ENCODE data around the gene SESN3. TPM values are rescaled to one million over a fixed set of nuclear protein-coding genes. Genes with fewer than 3 reads are reported as not detected.
A peak's percentile ranks its signal among the peaks of the same experiment; 100 is the strongest.

SESN3 gene, protein sequence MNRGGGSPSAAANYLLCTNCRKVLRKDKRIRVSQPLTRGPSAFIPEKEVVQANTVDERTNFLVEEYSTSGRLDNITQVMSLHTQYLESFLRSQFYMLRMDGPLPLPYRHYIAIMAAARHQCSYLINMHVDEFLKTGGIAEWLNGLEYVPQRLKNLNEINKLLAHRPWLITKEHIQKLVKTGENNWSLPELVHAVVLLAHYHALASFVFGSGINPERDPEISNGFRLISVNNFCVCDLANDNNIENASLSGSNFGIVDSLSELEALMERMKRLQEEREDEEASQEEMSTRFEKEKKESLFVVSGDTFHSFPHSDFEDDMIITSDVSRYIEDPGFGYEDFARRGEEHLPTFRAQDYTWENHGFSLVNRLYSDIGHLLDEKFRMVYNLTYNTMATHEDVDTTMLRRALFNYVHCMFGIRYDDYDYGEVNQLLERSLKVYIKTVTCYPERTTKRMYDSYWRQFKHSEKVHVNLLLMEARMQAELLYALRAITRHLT
- total RNA-seq (2021) (4.9 and 6.7 TPM in 2 replicates), Bru-seq, nascent RNA (percentile 53 among the genes with signal in this experiment), BruChase-seq, experiment 1, labeled RNA remaining after a 2-hour chase (percentile 63 among the genes with signal in this experiment), BruChase-seq, experiment 2, labeled RNA remaining after a 6-hour chase (percentile 64 among the genes with signal in this experiment)
- long read RNA-seq, full-length matches to known transcripts: 1 of 1 reads
- long read RNA-seq, partial matches to known transcripts: 0 of 1 reads
- long read RNA-seq, other reads (novel, unspliced or antisense): 0 of 1 reads

DNA sequence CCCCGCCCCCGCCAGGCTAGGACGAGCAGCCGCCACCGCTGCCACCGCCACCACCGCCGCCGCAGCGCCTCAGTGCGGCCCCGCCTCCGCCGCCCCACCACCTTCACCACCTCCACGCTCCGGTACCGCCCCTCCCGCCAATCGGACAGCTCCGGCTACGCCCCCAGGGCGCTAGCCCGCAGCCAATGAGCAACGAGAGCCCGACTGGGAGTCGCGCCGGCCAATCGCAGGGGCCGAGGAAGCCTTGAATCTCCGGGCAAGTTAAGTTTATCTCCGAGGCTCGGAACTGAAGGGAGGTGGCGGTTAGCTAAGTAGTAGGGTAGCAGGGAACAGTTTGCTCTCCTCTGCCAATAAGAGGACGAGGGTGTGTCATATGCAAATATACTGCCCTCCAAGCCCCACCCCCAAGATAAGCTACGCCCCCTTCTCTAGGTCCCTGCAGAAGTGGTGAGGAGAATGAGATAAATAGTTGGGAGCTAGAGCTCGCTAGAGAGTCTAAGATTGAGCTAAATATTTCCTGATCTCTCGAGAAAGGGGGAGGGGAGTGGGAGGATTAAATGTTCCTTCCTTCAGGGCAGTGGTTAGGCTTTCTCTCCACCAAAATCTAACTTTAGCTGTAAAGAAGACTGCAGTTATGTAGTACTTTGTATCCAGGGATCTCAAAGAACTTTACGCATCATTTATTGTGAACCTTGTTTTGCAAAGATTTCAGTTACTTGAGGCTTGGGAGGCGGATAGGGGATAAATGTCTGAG is at the start of gene SESN3:
Gene SESN3, minus strand, starts transcription at position 76 of the 754 bp plus-strand sequence. CDS start 342 bp downstream, outside the sequence.
- no TSS peak for BruUV-seq (replicated peaks)
- POLR2A ChIA-PET (ENCODE audit: low non-redundant PET): interaction anchor here (0.7 kb wide), 1 partner anchor 1102 kb away, joined by 9 read pairs; the partner anchor contains the start of gene PANX1
- H3K4me1 ChIP-seq (ENCODE audit: insufficient read depth, low read length, poor library complexity, severe bottlenecking): peaks cover 14% of the 10 kb centered on the region
- no peaks in the 10 kb centered on the region for H3K9me3 ChIP-seq (ENCODE audit: low read depth, low read length, poor library complexity, severe bottlenecking)
- peaks cover 37% of the 10 kb centered on the region for H3K27me3 ChIP-seq (replicated peaks; ENCODE audit: insufficient read depth, low read depth, low read length, poor library complexity)
- TF ChIP-seq EZH2 (IDR thresholded peaks at IDR 0.05; ENCODE audit: borderline replicate concordance, low read depth, low read length, poor library complexity, severe bottlenecking): no peak
- TF ChIP-seq, protein P1, sequence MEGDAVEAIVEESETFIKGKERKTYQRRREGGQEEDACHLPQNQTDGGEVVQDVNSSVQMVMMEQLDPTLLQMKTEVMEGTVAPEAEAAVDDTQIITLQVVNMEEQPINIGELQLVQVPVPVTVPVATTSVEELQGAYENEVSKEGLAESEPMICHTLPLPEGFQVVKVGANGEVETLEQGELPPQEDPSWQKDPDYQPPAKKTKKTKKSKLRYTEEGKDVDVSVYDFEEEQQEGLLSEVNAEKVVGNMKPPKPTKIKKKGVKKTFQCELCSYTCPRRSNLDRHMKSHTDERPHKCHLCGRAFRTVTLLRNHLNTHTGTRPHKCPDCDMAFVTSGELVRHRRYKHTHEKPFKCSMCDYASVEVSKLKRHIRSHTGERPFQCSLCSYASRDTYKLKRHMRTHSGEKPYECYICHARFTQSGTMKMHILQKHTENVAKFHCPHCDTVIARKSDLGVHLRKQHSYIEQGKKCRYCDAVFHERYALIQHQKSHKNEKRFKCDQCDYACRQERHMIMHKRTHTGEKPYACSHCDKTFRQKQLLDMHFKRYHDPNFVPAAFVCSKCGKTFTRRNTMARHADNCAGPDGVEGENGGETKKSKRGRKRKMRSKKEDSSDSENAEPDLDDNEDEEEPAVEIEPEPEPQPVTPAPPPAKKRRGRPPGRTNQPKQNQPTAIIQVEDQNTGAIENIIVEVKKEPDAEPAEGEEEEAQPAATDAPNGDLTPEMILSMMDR (conservative IDR thresholded peaks at IDR 0.05; ENCODE audit: low read depth, low read length): peak; percentile 26; the same call in 1 of the 2 replicates
- no peaks in the 10 kb centered on the region for H3K36me3 ChIP-seq (ENCODE audit: insufficient read depth, low read length, poor library complexity, severe bottlenecking)
- intact Hi-C loops (cut with micrococcal nuclease; ENCODE audit: unreplicated experiment): no loop called here
- CTCF ChIA-PET: interaction anchor here (0.5 to 1.5 kb wide), 3 partner anchors 79 to 1233 kb away, joined by 3 to 5 read pairs (median 4); no protein-coding TSS in a partner anchor
- H3K27ac ChIP-seq (ENCODE audit: low read depth, low read length, poor library complexity, severe bottlenecking): no peak within 1 kb of the TSS
- peak; percentile 100 for DNase-seq (ENCODE audit: low spot score)
- H3K4me3 ChIP-seq (ENCODE audit: low read depth, low read length, poor library complexity, severe bottlenecking): peak within 1 kb of the TSS; percentile 71

DNA sequence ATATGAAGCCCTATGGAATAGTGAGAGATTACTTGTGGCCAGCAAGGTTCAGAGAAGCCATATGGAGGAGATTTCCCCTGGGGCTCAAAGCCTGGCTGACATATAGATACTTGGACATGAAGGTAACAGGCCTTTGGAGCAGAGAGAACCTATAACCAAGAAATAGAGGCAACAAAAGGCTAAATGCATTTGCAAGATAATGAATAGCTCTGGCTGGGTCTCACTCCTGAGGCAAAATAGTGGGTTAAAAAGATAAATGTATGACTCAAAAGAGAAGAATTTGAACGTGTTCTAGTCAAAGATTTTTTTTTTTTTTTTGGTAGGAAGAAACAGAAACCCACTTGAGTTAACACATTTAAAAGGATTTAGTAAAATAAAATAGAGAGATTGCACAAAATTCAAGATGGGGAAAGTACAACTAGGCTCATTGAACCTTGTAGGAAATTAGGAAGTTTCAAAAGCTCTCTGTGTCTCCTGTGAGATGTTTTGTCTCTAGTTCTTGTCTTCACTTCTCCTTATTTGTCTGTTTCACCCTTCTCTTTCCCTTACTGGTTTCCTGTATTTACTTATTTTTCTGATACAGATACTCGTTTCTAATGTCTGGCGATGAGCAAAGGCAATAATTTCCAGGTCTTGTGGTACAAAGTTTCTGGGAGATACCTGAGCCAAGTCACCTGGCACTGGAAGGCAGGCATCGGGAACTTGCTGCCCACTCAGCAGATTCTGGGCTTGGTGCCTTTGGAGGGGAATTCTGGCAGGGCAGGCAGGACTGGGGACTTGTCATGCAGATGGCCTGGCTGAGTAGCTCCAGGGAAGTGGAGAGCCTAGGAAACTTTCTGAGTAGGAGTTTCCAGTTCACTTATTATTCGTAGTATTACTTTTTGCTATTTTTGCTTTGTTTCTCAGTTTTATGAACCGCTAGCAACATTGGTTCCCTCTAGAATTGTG is 49.2 kb upstream of the SESN3 start:
- Histone ChIP-seq H3K9me3 (ENCODE audit: low read depth, low read length, poor library complexity, severe bottlenecking) (no peaks in the 10 kb centered on the region), H3K27me3 (replicated peaks; ENCODE audit: insufficient read depth, low read depth, low read length, poor library complexity) (no peaks in the 10 kb centered on the region), H3K4me3 (ENCODE audit: low read depth, low read length, poor library complexity, severe bottlenecking) (no peak overlapping the region), H3K4me1 (ENCODE audit: insufficient read depth, low read length, poor library complexity, severe bottlenecking) (no peaks in the 10 kb centered on the region), H3K36me3 (ENCODE audit: insufficient read depth, low read length, poor library complexity, severe bottlenecking) (no peaks in the 10 kb centered on the region), H3K27ac (ENCODE audit: low read depth, low read length, poor library complexity, severe bottlenecking) (no peak overlapping the region)
- ChIA-PET CTCF (no interaction called here), POLR2A (ENCODE audit: low non-redundant PET) (no interaction called here)
- BruUV-seq (replicated peaks): no TSS peak
- TF ChIP-seq EZH2 (IDR thresholded peaks at IDR 0.05; ENCODE audit: borderline replicate concordance, low read depth, low read length, poor library complexity, severe bottlenecking): no peak
- TF ChIP-seq, protein P1 (conservative IDR thresholded peaks at IDR 0.05; ENCODE audit: low read depth, low read length): no peak
- intact Hi-C loops (cut with micrococcal nuclease; ENCODE audit: unreplicated experiment): no loop called here
- no peak for DNase-seq (ENCODE audit: low spot score)

Data from A673 (cell line).